ENCODE measurements around the gene MORN1. TPM values are rescaled to one million over a fixed set of nuclear protein-coding genes. Genes with fewer than 3 reads are reported as not detected.
A peak's percentile ranks its signal among the peaks of the same experiment; 100 is the strongest.

The MORN1 gene
- total RNA-seq, 4 donors from 2014 or later = 4.9 to 21.5 (median 15.9) TPM

DNA sequence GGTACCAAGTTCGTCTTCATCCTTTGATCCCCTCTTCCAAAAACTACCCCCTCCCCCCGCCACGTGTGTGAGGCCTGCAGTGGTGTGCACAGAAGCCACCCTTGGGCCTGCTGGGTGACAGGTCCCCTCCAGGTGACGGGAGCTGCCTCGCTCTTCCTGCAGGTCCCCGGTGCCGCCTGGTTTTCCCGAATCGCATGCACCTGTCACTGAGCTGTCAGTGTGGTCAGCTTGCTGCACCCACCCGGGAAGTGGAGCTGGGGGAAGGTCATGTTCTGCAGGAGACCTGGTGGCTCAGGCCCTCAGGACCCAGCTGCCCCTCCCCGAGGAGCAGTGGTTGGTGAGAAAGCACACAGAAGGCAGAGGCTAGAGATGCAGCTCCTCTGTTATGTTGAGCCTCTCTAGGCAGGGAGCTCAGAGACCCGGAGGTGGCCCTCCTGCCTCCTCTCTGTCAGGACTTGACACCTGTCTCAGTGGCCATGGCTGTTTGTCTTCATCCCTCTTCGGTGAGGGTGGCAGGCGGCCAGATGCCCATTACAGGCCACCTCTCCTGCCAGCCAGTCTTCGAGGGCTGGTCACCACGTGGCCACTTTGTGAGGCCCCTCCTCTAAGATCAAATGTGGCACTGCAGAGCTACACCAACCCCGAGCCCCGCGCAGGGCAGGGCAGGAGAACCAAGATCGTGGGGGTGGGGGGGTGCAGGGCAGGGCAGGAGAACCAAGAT, 102.4 kb downstream of the MORN1 start:
- Histone ChIP-seq H3K27me3 (no peaks in the 10 kb centered on the region), H3K27ac (peak overlapping the region in 3 of 4 donors; percentile 79 to 84 (median 83)), H3K36me3 (no peaks in the 10 kb centered on the region), H3K4me3 (no peak overlapping the region), H3K4me1 (peaks cover 3 to 69% (median 21%) of the 10 kb centered on the region in 4 donors), H3K9me3 (no peaks in the 10 kb centered on the region)
- TF ChIP-seq POLR2A (IDR thresholded peaks at IDR 0.05) = no peak
- TF ChIP-seq, protein P1, sequence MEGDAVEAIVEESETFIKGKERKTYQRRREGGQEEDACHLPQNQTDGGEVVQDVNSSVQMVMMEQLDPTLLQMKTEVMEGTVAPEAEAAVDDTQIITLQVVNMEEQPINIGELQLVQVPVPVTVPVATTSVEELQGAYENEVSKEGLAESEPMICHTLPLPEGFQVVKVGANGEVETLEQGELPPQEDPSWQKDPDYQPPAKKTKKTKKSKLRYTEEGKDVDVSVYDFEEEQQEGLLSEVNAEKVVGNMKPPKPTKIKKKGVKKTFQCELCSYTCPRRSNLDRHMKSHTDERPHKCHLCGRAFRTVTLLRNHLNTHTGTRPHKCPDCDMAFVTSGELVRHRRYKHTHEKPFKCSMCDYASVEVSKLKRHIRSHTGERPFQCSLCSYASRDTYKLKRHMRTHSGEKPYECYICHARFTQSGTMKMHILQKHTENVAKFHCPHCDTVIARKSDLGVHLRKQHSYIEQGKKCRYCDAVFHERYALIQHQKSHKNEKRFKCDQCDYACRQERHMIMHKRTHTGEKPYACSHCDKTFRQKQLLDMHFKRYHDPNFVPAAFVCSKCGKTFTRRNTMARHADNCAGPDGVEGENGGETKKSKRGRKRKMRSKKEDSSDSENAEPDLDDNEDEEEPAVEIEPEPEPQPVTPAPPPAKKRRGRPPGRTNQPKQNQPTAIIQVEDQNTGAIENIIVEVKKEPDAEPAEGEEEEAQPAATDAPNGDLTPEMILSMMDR (IDR thresholded peaks at IDR 0.05) = no peak
- no peak for DNase-seq

DNA sequence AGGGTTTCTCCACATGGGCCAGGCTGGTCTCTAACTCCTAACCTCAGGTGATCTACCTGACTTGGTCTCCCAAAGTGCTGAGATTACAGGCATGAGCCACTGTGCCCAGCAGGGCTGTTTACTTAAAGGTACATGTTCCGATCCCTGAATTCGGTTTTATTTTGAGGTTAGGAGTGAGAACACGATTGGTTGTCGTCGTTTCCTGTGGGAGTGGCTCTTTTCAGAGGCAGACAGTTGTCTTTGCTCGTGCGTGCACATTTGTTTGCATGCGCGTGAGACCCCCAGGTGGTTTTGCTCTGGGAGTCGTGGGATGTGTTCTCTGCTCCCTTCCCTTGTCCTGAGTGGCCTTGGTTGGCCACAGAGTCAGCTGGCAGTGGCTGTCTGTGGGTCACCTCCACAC, 103.0 kb downstream of the MORN1 start:
- Histone ChIP-seq H3K4me3 (no peak overlapping the region), H3K27me3 (no peaks in the 10 kb centered on the region), H3K27ac (no peak overlapping the region), H3K9me3 (no peaks in the 10 kb centered on the region), H3K4me1 (peaks cover 3 to 69% (median 21%) of the 10 kb centered on the region in 4 donors), H3K36me3 (no peaks in the 10 kb centered on the region)
- no peak for TF ChIP-seq POLR2A (IDR thresholded peaks at IDR 0.05)
- TF ChIP-seq, protein P1 (IDR thresholded peaks at IDR 0.05) = no peak
- no peak for DNase-seq

DNA sequence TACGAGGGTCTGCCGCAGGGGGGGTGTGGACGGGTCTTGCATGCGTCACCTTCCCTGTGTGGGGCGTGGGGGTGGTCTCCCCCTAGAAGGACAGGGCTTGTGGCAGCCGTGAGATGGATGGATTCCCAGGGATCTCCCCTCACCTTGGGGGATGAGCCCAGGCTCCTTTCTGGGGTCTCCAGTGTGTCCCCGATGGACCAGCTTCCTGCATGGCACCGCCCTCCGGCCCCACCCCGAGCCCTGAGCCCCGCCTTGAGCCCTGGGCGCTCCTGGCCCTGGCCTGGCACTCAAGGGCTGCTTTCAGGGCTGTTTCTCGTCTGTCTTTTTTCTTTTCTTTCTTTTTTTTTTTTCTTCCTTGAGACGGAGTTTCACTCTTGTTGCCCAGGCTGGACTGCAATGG, 103.7 kb downstream of the MORN1 start:
- H3K36me3 ChIP-seq = no peaks in the 10 kb centered on the region
- DNase-seq = no peak

DNA sequence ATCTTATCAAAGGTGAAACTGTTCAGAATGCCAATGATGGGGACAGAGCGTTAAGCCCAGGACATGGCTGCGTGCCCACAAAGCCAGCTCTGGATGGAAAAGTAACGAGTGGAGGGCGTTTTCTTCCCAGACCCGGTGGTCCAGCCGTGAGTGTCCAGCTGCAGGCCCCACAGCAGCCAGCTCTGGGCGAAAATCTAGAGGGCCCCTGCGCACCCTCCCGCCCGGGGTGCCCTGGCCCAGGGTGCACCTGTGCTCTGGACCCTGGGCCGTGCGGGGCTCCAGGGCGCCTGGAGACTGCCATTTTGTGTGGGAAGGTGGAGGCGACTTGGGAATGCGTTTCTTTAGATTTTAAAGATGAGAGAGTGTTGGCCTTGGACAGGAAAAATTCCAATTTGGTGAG, 104.4 kb downstream of the MORN1 start:
- no peaks in the 10 kb centered on the region for H3K36me3 ChIP-seq
- no peak overlapping the region for H3K27ac ChIP-seq
- TF ChIP-seq, protein P1 (IDR thresholded peaks at IDR 0.05) = no peak
- no peak for TF ChIP-seq POLR2A (IDR thresholded peaks at IDR 0.05)
- no peaks in the 10 kb centered on the region for H3K9me3 ChIP-seq
- DNase-seq = no peak
- H3K4me1 ChIP-seq = peaks cover 3 to 62% (median 21%) of the 10 kb centered on the region in 4 donors
- H3K27me3 ChIP-seq = no peaks in the 10 kb centered on the region
- no peak overlapping the region for H3K4me3 ChIP-seq

More for the DNA sequence above, 103.7 kb downstream of the MORN1 start:
- Histone ChIP-seq H3K9me3 (no peaks in the 10 kb centered on the region), H3K27ac (no peak overlapping the region), H3K4me1 (peaks cover 3 to 69% (median 21%) of the 10 kb centered on the region in 4 donors), H3K4me3 (no peak overlapping the region), H3K27me3 (no peaks in the 10 kb centered on the region)
- no peak for TF ChIP-seq POLR2A (IDR thresholded peaks at IDR 0.05)
- TF ChIP-seq, protein P1 (IDR thresholded peaks at IDR 0.05) = no peak

DNA sequence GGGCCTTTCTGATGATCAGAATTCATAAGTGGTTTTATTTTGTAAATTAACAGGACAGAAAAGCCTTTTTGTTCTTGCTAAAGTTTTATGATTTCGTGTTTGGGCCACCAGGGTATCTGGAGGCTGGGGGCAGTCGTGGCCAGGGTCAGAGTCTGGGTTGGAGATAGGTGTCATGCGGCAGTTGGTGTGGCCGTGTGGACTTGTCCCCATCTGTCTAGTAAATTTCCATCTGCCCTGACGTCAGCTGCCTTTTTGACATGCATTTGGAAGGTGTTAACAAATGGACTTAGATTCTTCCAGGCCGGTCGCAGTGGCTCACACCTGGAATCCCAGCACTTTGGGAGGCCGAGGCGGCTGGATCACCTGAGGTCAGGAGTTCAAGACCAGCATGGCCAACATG, 106.4 kb downstream of the MORN1 start:
- Histone ChIP-seq H3K4me3 (no peak overlapping the region), H3K9me3 (no peaks in the 10 kb centered on the region), H3K36me3 (no peaks in the 10 kb centered on the region), H3K27ac (no peak overlapping the region), H3K4me1 (peaks cover 0 to 48% (median 10%) of the 10 kb centered on the region in 4 donors), H3K27me3 (no peaks in the 10 kb centered on the region)
- no peak for DNase-seq
- no peak for TF ChIP-seq POLR2A (IDR thresholded peaks at IDR 0.05)
- TF ChIP-seq, protein P1 (IDR thresholded peaks at IDR 0.05) = no peak
